ENCODE results near the gene CDH20. TPM values are rescaled to one million over a fixed set of nuclear protein-coding genes. Genes with fewer than 3 reads are reported as not detected.

CDH20 gene
- total and polyA plus RNA-seq, 8 donors, result 0.17 to 0.48 (median 0.26) TPM; not detected in 1

DNA sequence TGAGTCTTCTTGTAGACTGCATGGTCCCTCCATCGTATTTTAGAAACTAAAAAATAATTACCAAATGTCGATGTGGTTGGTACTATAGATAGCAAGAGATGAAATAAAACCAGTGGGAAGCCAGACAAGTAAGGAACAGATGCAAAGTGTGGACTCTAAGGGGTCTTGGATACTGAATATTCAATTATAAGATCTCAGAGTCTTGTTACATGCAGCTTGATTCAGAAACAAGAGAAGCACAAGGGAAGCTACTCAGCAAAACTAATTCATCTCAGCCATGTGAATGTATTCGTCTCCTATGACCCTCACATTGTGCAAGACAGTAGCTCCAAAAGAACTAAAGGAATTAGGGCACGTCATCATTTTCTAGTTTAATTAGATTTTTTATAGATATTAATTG lies 80.9 kb downstream of the CDH20 start:
- Histone ChIP-seq H3K27ac (no peak overlapping the region), H3K4me3 (no peak overlapping the region), H3K9me3 (no peaks in the 10 kb centered on the region), H3K36me3 (no peaks in the 10 kb centered on the region), H3K4me1 (no peaks in the 10 kb centered on the region), H3K27me3 (no peaks in the 10 kb centered on the region)
- TF ChIP-seq, protein P1, sequence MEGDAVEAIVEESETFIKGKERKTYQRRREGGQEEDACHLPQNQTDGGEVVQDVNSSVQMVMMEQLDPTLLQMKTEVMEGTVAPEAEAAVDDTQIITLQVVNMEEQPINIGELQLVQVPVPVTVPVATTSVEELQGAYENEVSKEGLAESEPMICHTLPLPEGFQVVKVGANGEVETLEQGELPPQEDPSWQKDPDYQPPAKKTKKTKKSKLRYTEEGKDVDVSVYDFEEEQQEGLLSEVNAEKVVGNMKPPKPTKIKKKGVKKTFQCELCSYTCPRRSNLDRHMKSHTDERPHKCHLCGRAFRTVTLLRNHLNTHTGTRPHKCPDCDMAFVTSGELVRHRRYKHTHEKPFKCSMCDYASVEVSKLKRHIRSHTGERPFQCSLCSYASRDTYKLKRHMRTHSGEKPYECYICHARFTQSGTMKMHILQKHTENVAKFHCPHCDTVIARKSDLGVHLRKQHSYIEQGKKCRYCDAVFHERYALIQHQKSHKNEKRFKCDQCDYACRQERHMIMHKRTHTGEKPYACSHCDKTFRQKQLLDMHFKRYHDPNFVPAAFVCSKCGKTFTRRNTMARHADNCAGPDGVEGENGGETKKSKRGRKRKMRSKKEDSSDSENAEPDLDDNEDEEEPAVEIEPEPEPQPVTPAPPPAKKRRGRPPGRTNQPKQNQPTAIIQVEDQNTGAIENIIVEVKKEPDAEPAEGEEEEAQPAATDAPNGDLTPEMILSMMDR (IDR thresholded peaks at IDR 0.05), result no peak
- no peak for DNase-seq
- intact Hi-C loops (cut with DNase I), result no loop called here
- no peak for ATAC-seq

DNA sequence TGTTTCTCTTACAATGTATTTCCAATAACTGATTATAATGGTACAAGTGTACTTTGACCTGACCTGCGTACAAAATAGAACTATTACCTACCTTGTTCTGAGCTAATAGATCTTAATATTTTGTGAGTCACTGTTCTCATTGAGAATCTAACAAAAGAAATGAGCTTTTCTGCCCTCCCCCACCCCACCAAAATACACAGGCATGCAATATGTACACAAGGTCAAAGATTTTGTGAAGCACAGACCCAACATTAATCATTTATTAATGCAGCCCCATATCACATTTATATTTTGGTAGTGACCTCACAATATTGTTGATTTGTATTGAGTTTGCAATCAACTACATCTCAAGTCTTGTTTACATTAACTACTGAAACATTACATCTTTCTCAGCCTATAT lies 86.5 kb downstream of the CDH20 start:
- TF ChIP-seq, protein P1 (IDR thresholded peaks at IDR 0.05), result no peak
- Histone ChIP-seq H3K27me3 (no peaks in the 10 kb centered on the region), H3K4me3 (no peak overlapping the region), H3K9me3 (no peaks in the 10 kb centered on the region), H3K4me1 (no peaks in the 10 kb centered on the region), H3K36me3 (no peaks in the 10 kb centered on the region), H3K27ac (no peak overlapping the region)
- ATAC-seq (no peak), DNase-seq (no peak)
- intact Hi-C loops (cut with DNase I), result no loop called here

DNA sequence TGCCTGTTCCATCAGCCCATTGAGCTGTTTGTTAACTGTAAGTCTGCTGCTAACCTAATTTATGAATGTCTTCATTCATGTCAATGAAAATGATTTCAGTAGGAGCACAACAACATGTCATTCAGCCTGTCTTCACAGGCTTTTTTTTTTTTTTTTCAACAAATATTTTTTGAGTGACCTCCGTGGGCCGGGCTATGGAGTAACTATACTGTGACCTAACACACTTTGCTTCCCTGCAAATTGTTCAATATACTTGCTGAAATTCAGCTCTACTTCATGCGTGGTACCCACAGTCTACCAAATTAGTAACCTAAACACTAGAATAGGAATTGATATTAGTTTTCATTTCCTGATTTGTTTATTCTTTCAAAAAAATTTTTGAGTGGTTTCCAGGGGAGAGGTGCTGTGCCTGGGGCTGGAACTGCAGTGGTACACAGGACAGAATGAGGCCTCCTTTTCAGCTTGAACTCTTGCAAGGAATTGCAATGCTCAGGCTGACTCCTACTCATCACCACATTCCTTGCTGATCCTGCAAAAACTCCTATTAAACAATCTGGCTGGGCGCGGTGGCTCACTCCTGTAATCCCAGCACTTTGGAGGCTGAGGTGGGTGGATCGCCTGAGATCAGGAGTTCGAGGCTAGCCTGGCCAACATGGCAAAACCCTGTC lies 87.1 kb downstream of the CDH20 start:
- ATAC-seq (no peak), DNase-seq (no peak)
- H3K9me3 ChIP-seq, result no peaks in the 10 kb centered on the region
- H3K27ac ChIP-seq, result no peak overlapping the region
- intact Hi-C loops (cut with DNase I), result no loop called here
- TF ChIP-seq, protein P1 (IDR thresholded peaks at IDR 0.05), result no peak
- no peaks in the 10 kb centered on the region for H3K27me3 ChIP-seq
- no peaks in the 10 kb centered on the region for H3K36me3 ChIP-seq
- no peak overlapping the region for H3K4me3 ChIP-seq
- no peaks in the 10 kb centered on the region for H3K4me1 ChIP-seq

DNA sequence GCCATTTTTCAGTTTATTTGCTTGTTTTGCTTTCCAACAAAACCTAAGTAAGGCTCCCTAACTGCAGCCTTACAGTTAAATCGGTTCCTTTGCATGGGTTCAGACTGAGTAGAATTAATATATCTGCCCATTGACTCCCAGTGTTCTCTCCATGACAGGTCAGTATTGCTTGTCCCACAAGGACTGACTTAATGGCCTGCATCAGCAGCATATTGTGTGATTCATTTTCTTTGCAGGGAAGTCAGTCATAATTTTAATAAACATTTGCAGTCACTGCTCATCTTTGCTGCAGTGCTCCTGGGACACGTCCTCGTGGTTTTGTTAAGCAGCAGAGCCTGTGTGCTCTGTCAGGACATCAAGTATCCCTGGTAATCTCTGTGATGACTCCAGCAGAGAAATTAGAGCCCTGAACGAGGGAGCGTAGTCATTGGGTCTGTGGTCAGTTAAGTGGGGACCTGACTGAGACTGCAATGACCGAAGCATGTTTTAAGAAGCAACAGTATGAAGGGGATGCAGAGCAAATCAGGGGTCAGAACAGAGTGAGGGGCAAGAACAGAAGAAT lies 93.3 kb downstream of the CDH20 start:
- DNase-seq, result no peak
- Histone ChIP-seq H3K27ac (no peak overlapping the region), H3K4me3 (no peak overlapping the region), H3K36me3 (no peaks in the 10 kb centered on the region), H3K4me1 (no peaks in the 10 kb centered on the region), H3K27me3 (no peaks in the 10 kb centered on the region), H3K9me3 (no peaks in the 10 kb centered on the region)
- no peak for ATAC-seq
- TF ChIP-seq, protein P1 (IDR thresholded peaks at IDR 0.05), result no peak
- intact Hi-C loops (cut with DNase I), result no loop called here

DNA sequence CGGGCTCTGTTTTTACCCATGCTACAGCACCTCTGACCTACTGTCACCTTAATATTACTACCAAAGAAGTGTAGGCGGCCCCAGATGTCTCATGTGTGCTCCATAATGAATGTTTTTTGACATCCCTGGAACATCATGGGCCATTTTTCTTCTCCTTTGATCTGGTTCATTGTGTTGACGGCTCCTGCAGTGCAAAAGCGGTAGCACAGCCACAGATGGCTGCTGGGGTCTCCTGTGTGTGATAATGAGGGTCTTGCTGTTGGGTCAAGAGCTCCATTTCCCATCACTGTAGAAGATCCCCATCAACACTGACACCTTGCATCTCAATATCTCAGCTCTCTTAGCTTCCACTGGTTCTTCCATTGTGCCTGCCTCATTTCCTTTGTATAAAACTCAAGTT lies 95.0 kb downstream of the CDH20 start:
- Histone ChIP-seq H3K36me3 (no peaks in the 10 kb centered on the region), H3K4me1 (no peaks in the 10 kb centered on the region), H3K27me3 (no peaks in the 10 kb centered on the region), H3K27ac (no peak overlapping the region), H3K9me3 (no peaks in the 10 kb centered on the region), H3K4me3 (no peak overlapping the region)
- ATAC-seq (no peak), DNase-seq (no peak)
- intact Hi-C loops (cut with DNase I), result no loop called here
- TF ChIP-seq, protein P1 (IDR thresholded peaks at IDR 0.05), result no peak

Data from left lung (tissue), 10 donors.